ENCODE results near the gene COP1.

The COP1 gene

GRCh38 chr1:176068901-176069300 is 138.2 kb downstream of the COP1 start:
- Histone ChIP-seq H3K36me3 (ENCODE audit: insufficient read depth, low read length) (peaks cover 16% of the 10 kb centered on the region; the same call in 1 of the 2 replicates), H3K4me1 (ENCODE audit: insufficient read depth, low read length) (no peaks in the 10 kb centered on the region), H3K9me3 (ENCODE audit: insufficient read depth, low read length, severe bottlenecking) (no peaks in the 10 kb centered on the region), H3K79me2 (ENCODE audit: insufficient read depth, low read length) (peaks cover 2% of the 10 kb centered on the region; the same call in 1 of the 2 replicates), H3K27me3 (ENCODE audit: insufficient read depth, low read length, poor library complexity) (no peaks in the 10 kb centered on the region), H3K4me3 (ENCODE audit: low read depth in 1 of 2, low read length in 2 of 2) (no peak overlapping the region), H3K27ac (ENCODE audit: low read length) (no peak overlapping the region), H4K20me1 (ENCODE audit: insufficient read depth, low read length) (peaks cover 13% of the 10 kb centered on the region; the same call in 1 of the 2 replicates), H3K4me2 (ENCODE audit: insufficient read depth, low read length) (no peak overlapping the region), H3K9ac (ENCODE audit: low read depth, low read length) (no peak overlapping the region), H2AFZ (ENCODE audit: low read depth, low read length) (no peak overlapping the region)
- DNase-seq (no peak), ATAC-seq (ENCODE audit: insufficient read depth, low read depth) (no peak)
- TF ChIP-seq, protein P1, sequence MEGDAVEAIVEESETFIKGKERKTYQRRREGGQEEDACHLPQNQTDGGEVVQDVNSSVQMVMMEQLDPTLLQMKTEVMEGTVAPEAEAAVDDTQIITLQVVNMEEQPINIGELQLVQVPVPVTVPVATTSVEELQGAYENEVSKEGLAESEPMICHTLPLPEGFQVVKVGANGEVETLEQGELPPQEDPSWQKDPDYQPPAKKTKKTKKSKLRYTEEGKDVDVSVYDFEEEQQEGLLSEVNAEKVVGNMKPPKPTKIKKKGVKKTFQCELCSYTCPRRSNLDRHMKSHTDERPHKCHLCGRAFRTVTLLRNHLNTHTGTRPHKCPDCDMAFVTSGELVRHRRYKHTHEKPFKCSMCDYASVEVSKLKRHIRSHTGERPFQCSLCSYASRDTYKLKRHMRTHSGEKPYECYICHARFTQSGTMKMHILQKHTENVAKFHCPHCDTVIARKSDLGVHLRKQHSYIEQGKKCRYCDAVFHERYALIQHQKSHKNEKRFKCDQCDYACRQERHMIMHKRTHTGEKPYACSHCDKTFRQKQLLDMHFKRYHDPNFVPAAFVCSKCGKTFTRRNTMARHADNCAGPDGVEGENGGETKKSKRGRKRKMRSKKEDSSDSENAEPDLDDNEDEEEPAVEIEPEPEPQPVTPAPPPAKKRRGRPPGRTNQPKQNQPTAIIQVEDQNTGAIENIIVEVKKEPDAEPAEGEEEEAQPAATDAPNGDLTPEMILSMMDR (IDR thresholded peaks at IDR 0.05; ENCODE audit: borderline replicate concordance, extremely low read depth, low read length, poor library complexity, severe bottlenecking): no peak
- no peak for TF ChIP-seq EZH2 (IDR thresholded peaks at IDR 0.05; ENCODE audit: borderline replicate concordance, low read depth, low read length, severe bottlenecking)

GRCh38 chr1:176068256-176068655 is 138.8 kb downstream of the COP1 start:
- no peak for ATAC-seq (ENCODE audit: insufficient read depth, low read depth)
- no peak for DNase-seq
- TF ChIP-seq, protein P1 (IDR thresholded peaks at IDR 0.05; ENCODE audit: borderline replicate concordance, extremely low read depth, low read length, poor library complexity, severe bottlenecking): no peak
- TF ChIP-seq EZH2 (IDR thresholded peaks at IDR 0.05; ENCODE audit: borderline replicate concordance, low read depth, low read length, severe bottlenecking): no peak
- H3K36me3 ChIP-seq (ENCODE audit: insufficient read depth, low read length): peaks cover 16% of the 10 kb centered on the region; the same call in 1 of the 2 replicates
- no peaks in the 10 kb centered on the region for H3K27me3 ChIP-seq (ENCODE audit: insufficient read depth, low read length, poor library complexity)
- H3K9me3 ChIP-seq (ENCODE audit: insufficient read depth, low read length, severe bottlenecking): no peaks in the 10 kb centered on the region
- H3K9ac ChIP-seq (ENCODE audit: low read depth, low read length): no peak overlapping the region
- no peak overlapping the region for H2AFZ ChIP-seq (ENCODE audit: low read depth, low read length)
- no peak overlapping the region for H3K4me2 ChIP-seq (ENCODE audit: insufficient read depth, low read length)
- H3K4me1 ChIP-seq (ENCODE audit: insufficient read depth, low read length): no peaks in the 10 kb centered on the region
- peaks cover 2% of the 10 kb centered on the region; the same call in 1 of the 2 replicates for H3K79me2 ChIP-seq (ENCODE audit: insufficient read depth, low read length)
- no peak overlapping the region for H3K27ac ChIP-seq (ENCODE audit: low read length)
- peaks cover 10% of the 10 kb centered on the region; the same call in 1 of the 2 replicates for H4K20me1 ChIP-seq (ENCODE audit: insufficient read depth, low read length)
- H3K4me3 ChIP-seq (ENCODE audit: low read depth in 1 of 2, low read length in 2 of 2): no peak overlapping the region

DNA sequence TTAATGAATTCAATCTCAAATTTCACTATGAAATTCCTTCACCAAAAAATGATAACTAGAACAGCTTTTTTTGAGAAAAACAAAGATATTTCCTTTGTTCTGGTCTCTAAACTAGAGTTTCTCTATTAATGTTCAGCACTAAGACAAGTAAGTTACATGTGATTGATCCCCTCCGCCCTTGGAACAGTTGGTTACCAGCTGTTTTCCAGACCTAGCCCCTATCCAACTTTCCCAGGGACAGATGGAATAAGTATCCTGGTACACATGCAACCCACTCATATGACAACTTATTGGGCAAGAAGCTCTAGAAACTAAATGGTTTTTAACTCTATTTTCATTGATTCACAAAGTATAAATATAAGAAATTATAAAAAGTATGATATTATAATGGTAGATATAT is 140.4 kb downstream of the COP1 start:
- Histone ChIP-seq H4K20me1 (ENCODE audit: insufficient read depth, low read length) (peaks cover 10% of the 10 kb centered on the region; the same call in 1 of the 2 replicates), H3K79me2 (ENCODE audit: insufficient read depth, low read length) (no peaks in the 10 kb centered on the region; the same call in 1 of the 2 replicates), H3K4me2 (ENCODE audit: insufficient read depth, low read length) (no peak overlapping the region), H3K9me3 (ENCODE audit: insufficient read depth, low read length, severe bottlenecking) (no peaks in the 10 kb centered on the region), H3K4me1 (ENCODE audit: insufficient read depth, low read length) (no peaks in the 10 kb centered on the region), H2AFZ (ENCODE audit: low read depth, low read length) (no peak overlapping the region), H3K27ac (ENCODE audit: low read length) (no peak overlapping the region), H3K27me3 (ENCODE audit: insufficient read depth, low read length, poor library complexity) (no peaks in the 10 kb centered on the region), H3K4me3 (ENCODE audit: low read depth in 1 of 2, low read length in 2 of 2) (no peak overlapping the region), H3K36me3 (ENCODE audit: insufficient read depth, low read length) (peaks cover 11% of the 10 kb centered on the region; the same call in 1 of the 2 replicates), H3K9ac (ENCODE audit: low read depth, low read length) (no peak overlapping the region)
- DNase-seq (no peak), ATAC-seq (ENCODE audit: insufficient read depth, low read depth) (no peak)
- TF ChIP-seq EZH2 (IDR thresholded peaks at IDR 0.05; ENCODE audit: borderline replicate concordance, low read depth, low read length, severe bottlenecking): no peak
- TF ChIP-seq, protein P1 (IDR thresholded peaks at IDR 0.05; ENCODE audit: borderline replicate concordance, extremely low read depth, low read length, poor library complexity, severe bottlenecking): no peak
